ENCODE results near the gene DEDD2.

Gene DEDD2

DNA sequence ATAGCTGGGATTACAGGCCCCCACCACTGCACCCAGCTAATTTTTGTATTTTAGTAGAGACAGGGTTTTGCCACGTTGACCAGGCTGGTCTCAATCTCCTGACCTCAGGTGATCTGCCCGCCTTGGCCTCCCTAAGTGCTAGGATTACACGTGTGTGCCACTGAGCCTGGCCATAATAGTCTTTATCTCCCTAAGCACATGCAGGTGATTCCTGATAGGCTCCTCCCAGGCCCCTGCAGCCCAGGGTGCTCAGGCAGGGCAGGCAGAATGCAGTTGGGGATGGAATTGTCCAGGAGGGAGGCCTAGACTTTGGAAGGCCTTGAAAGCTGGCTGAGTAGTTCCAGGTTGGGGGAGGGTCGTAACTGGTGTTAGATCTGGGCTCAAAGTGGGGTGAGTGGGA lies 11.2 kb upstream of the DEDD2 start:
- no peak for DNase-seq (ENCODE audit: low spot score)

DNA sequence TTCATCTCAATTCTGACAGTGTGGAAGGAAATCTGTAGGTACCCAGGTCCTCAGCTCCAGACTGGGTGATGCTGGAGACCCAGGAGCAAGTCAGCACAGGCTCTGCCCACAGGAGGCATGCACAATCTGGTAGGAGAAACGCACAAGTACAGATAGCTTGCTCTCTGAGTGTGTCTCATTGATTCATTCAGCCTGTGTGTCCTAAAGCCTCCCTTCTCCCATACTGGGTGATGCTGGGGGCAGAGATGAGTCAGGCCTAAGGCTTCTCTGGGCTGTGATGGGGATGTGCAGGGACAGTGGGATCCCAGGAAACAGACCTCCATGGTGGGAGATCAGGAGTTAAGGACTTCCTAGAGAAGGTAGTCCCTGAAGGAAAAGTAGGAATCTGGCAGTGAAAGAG lies 9.4 kb upstream of the DEDD2 start:
- peak; percentile 42 for DNase-seq (ENCODE audit: low spot score)

DNA sequence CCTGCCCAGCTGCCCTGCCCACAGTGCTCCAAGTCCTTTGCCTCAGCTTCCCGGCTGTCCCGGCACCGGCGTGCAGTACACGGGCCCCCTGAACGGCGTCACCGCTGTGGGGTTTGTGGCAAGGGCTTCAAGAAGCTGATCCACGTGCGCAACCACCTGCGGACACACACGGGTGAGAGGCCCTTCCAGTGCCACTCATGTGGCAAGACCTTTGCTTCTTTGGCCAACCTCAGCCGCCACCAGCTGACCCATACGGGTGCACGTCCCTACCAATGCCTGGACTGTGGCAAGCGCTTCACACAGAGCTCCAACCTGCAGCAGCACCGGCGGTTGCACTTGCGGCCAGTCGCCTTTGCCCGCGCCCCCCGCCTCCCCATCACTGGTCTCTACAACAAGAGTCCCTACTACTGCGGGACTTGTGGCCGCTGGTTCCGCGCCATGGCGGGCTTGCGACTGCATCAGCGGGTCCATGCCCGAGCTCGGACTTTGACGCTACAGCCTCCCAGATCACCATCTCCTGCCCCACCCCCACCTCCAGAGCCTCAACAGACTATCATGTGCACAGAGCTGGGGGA lies 8.3 kb upstream of the DEDD2 start:
- no peak for DNase-seq (ENCODE audit: low spot score)

DNA sequence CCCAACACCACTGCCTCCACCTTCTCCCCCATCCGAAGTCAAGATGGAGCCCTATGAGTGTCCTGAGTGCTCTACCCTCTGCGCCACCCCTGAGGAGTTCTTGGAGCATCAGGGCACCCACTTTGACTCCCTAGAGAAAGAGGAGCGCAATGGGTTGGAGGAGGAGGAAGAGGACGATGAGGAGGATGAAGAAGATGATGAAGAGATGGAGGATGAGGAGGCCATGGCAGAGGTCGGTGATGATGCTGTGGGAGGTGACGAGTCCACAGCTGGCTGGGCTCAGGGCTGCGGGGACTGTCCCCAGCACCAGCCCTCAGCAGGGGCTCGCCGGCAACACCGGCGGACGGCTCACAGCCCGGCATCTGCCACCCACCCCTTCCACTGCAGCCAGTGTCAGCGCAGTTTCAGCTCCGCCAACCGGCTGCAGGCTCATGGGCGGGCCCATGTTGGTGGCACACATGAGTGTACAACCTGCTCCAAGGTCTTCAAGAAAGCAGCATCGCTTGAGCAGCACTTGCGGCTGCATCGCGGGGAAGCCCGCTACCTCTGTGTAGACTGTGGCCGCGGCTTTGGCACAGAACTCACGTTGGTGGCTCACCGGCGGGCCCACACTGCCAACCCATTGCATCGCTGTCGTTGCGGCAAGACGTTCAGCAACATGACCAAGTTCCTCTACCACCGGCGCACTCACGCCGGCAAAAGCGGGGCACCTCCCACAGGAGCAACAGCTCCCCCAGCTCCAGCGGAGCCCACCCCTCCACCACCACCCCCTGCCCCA lies 7.7 kb upstream of the DEDD2 start:
- no peak for DNase-seq (ENCODE audit: low spot score)

DNA sequence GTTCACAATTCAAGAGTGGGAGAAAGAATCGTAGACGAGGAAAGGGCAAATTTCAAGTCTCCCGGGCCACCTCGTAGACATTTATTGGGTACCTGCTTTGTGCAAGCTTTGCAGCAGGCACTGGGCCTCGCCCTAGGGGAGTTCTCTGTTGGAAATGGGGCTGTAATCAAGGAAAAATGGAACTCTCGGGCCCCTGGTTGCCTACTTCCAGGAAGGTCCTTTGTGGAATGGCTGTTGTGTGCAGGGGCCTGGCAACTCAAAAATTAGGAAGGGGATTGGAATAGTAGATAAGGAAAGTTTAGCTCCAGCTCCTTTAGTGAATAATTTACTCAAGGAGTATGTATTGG lies 3.2 kb upstream of the DEDD2 start:
- no peak for DNase-seq (ENCODE audit: low spot score)

DNA sequence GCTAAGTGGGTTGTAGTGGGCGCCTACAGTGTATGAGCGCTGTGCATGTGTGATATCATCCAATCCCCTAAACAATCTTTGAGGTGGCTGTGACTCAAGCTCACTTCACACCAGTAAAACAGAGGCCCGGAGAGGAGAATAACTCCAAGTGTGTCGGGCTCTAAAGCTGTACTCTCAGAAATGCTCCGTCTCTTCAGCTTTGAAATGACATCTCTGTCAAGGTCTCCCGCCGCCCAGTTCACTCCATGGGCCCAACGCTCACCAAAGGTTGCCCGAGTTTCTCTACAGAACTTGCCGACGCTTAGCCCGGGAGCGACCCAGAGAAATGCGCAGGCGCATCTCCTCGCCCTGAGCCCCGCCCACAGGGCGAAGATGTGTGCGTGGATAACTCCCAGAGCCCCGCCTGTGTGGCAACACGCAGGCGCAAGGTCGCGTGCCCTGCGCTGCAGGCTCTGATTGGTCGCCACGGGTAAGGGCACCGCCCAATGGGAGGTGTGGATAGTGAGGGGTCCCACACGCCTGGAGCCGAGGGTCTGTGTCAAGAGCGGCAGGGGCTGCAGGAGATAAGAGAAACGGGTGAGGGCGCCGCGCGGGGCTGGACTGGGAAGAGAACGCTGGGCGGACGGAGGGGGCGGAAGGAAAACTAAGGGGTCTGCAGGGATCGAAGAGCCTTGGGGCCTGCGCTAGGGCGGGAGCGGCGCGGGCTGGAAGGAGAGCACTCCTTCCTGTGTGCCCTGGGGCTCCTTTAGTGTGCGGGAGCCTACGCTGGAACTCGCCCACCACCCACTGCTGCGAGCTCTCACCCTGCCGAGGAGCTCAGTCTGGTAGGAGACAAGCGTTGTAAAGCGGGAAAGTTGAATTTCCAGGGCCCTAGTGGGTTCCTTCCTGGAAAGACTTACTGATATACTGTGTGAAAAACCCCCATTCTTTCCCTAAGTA lies 2.6 kb upstream of the DEDD2 start, which contains the start of gene ZNF526:
Gene ZNF526 (plus strand): TSS at position 501 of the 939 bp plus-strand sequence. CDS start 4,092 bp downstream, outside the sequence.
- peak; percentile 98 for DNase-seq (ENCODE audit: low spot score)

DNA sequence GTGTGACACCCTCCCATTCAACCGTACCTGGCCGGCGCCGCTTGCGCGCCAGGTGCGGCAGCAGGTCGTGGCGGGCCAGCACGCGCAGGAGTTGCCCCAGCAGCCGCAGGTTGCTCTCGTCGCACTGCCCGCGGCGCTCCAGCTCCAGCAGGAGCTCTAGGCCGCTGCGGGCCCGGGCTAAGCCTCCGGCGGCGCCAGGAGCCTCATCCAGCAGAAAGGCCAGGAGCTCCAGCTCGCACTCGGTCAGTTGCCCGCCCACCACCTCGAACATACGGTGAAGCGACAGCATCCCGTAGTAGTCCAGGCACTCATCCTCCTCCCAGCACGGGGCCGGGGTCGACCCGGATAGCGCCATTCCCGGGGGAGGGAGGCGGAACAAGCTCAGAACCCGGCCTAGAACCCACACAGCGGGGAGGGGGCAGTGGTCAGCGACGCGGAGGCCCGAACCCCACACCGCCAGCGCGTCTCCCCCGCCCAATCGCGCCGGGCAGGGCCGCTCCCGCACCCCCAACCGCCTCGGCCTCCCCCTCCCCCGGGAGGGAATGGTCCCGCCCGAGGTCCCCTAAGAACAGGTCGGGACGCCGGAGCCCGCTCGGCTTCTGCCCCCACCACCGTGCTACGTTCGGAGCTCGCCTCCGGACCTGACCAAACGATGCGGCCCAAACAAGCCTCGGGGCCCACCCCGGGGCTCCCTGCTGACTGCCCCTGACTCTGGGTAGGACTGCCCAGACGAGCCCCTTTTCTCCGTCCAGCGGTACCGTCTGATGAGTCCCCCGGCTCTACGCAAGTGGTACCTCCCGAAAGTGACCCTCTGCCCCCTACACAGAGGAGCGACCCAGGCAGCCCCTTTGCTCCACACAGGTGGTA lies 591 bp downstream of the DEDD2 start:
- peak; percentile 49 for DNase-seq (ENCODE audit: low spot score)

DNA sequence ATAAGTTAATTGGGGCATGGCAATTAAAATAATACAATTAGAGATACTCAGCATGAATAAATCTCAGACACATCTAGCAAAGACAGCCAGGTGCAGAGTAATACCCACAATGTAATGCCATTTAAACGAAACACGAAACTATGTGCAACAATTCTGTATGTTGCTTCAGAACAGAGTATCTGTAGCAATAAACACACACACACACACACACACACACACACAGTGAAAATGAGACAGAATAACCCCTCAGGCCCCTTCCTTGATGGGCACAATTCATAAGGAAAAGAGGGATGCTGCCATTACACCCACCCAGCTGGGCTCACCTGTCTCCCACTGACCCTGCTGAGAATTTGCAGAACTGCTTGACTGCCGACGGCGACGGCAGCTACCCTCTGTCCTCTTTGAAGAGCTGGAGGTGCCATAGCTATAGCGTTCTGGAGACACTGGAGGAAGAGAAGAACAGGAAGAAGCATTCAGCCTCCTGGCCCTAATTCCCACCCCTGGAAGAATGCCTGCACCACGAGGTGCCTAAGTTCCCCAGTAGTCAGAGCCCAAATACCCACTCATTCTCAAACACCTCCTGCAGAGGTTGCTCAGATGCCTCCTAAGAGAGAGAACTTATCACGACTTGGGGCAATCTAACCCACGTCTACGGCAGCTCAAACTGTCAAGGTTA lies 2.5 kb downstream of the DEDD2 start:
- no peak for DNase-seq (ENCODE audit: low spot score)

DNA sequence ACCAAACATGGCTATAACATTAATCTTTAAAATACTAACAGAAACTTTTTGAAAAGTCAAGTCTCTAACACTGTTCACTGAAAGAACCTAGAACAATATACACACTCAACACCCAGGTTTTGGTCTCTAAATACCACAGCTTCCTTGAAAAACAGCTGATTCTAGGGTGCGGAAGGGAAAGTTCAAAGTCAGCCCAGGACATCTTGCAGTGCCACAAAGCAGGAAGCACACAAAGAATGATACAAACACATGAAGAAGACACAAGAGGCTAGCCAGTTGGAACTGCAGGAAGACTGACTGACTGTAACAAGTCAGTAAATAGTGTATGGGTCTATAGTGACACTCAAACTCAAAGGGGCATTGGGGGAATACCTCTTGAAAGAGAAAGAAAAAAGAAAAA lies 4.6 kb downstream of the DEDD2 start:
- no peak for DNase-seq (ENCODE audit: low spot score)

DNA sequence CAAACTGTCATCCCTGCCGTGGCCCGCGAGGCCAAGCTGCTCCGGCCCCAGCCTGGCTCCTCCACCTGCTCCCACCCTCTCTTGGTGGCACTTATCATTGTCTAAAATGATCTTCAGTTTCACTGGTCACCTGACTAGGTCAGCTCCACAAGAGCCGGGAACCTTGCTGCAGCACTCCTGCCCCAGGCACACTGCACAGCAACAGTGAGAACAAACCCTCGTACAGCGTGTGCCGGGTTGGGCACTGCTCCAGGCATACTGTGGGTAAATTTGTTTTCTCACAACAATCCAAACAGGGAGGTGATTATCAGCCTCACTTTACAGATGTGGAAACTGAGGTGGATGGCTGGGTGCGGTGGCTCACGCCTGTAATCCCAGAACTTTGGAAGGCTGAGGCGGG lies 8.9 kb downstream of the DEDD2 start:
- DNase-seq (ENCODE audit: low spot score): no peak

DNA sequence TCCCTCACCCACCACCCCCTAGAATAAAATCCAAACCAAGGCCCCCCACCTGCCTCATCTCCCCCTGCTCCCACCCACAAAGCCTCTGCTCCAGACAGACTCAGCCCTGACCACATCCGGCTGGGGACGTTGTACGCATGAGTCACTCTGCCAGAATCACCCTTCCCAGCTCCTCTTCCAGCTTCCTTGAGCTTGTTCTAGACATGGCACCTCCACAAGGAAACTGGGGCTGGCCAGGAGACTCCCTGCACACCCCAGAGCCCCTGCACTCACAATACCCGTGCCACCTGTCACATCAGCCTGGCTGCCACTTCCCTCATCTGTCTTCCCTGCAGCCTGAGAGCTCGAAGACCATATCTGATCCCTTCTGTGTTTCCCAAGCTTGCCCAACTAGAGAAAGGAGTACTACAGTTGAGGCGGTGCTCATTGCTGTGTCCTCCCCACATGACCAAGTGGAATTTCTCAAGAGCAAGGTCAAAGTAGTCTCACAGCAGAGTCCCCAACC lies 9.7 kb downstream of the DEDD2 start:
- DNase-seq (ENCODE audit: low spot score): peak; percentile 71

DNA sequence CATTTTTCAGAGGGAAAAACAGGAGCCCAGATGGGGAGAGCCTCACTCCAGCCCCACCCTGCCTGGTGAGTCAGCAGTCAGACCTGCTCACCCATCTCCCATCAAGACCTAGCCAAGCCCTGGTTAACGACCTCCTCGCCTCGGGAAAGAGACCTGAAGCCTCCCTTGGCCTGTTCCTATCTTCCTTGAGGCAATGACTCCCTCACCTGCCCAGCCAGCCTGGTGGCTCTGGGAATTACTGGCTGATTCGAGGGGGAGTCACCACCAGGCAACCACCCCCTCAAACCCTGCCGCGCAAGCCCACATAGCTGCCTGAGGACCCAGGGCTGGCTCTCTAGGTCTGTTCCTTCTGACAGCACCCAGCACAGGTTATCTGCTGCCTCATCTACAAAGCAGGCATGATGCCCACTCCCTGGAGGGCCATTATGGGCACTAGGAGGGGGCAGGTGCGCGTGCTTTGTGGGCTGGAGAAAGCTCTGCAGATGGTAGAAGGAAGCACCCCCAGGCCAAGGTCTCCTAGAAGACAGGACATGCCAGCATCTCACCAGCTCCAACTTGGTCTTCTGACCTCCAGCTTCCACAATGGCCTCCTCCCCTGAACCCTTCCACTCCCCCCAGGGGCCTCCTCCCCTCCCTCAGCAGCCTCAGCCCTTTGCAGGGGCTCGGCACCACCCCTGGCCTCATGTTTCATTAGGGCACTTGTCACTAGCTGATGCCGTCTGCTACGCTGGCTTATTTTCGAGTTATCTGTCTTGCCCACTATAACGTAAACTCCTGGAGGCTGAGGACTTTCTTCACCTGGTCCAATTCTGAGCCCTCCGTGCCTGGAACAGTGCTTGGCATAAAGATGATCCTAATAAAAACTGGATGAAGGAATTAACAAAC lies 10.4 kb downstream of the DEDD2 start:
- DNase-seq (ENCODE audit: low spot score): no peak

DNA sequence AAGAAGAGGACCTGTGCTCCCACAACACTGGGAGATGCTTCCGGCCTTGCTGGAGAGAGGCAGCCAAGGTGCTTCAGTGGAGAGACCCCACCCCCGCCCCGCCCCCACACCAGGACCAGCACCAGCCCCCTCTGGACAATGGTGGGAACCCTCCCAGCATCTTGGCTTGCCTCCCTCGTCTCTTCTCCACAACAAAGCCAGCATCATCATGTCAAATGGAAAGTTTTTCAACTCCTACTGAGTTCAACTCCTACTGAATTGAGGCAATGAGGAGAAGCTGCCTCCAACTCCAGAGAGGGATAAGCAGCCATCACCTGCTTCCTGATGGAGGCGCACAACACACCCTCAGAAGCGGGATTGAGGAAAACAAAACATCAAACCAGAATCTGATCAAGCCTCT lies 12.8 kb downstream of the DEDD2 start:
- no peak for DNase-seq (ENCODE audit: low spot score)

DNA sequence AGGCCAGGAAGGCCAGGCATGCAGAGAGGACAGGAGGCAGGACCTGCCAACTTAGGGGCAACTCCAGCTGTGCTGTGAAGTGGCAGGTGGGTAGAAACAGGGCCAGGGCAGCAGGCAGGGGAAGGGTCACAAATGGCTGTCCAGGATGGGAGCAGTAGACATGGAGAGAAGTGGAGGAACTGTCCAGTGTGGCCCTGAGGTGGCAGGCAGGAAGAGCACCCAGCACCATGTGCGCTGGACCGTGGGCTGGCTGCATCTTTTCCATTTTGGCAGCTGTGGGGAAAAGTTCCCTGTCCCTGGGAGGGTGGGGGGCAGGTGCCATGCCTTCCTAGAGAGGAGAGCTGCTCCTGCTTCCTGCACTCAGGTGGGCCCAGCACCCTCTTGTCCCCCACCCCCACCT lies 13.8 kb downstream of the DEDD2 start:
- DNase-seq (ENCODE audit: low spot score): no peak

DNA sequence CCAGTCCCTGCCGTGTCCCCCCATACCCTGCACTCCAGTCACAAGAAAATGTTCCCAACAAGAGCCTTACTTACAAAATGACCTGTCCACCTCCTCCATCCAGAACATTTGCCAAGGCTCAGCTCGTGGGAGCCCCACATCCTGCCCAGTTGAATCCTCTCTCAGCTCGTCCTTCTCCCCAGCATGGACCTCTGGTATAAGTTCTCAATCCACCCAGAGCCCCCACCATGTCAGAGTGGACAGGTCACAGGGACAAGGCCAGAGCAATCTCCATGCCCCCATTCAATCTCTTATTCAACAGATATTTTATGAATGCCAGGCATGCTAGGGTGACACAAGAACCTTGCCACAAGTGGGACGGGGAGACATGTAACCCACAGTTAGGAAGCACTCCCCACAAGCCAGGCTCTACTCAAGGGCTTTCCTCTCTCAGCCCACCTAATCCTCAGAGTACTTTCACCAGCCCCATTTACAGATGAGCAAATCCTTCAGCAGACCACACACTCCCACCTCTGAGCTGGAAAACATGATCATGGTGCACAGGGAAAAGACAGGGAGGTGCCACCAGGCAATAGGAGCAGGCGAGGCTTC lies 15.1 kb downstream of the DEDD2 start:
- DNase-seq (ENCODE audit: low spot score): no peak

DNA sequence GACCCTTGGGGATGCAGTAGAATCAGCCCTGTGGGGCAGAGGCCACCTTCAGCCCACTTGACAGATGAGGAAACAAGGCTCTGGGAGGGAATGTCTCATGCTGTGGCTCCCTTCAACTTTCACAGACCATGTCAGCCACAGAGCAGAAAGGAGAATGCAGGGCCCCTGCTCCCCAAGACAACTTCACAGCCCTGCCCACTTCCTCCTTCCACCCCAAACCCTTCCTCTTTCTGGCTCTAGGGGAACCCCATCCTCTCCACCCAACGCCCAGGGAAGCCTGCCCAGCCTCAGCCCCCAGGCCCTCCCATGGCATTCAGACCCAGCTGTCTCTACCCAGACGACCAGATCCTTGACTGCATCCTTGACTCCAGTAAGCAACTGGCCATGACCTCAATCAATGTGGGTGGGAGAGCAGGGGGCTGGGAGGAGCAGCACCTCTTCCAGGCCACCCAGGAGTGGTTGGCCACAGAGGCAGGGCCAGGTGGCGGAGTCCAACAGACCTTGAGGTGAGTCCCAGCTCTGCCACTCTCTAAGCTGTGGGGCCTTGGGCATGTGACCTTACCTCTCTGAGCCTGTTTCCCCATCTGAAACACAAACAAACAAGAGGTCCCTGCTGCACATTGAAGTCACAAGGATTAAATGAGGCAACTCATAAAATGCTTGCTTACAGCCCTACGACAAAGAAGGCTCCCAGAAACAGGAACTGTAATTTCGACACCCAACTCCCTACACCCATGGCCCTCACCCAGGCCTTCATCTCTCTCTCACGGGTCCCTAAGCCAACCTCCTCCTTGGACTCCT lies 15.8 kb downstream of the DEDD2 start:
- DNase-seq (ENCODE audit: low spot score): no peak

DNA sequence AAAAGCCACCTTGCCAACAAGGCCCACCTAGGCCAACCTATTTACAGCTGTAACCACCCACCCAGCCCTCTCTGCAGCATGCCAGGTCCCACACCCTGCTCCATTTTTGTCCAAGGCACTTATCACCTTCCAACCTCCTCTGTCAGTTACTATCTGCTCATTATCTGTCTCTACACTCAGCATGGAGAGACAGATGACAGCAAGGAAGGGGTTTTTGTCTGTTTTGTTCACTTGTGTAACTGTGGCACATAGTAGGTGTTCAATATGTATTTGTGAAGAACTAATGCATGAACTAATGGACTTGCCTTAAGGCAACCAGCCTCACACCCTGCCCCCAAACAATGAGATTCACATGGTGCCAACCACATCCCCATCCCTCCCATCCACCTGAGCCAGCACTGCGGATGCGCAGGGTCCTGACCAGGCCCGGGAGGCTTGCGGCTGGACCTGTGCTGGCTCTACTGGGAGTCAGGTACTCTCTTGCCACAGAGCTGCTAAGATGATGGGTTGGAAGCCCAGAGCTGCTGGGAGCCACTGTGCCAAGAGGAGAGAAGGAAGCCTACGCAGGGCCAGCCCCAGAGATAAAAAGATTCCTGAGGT lies 17.3 kb downstream of the DEDD2 start:
- DNase-seq (ENCODE audit: low spot score): no peak

DNA sequence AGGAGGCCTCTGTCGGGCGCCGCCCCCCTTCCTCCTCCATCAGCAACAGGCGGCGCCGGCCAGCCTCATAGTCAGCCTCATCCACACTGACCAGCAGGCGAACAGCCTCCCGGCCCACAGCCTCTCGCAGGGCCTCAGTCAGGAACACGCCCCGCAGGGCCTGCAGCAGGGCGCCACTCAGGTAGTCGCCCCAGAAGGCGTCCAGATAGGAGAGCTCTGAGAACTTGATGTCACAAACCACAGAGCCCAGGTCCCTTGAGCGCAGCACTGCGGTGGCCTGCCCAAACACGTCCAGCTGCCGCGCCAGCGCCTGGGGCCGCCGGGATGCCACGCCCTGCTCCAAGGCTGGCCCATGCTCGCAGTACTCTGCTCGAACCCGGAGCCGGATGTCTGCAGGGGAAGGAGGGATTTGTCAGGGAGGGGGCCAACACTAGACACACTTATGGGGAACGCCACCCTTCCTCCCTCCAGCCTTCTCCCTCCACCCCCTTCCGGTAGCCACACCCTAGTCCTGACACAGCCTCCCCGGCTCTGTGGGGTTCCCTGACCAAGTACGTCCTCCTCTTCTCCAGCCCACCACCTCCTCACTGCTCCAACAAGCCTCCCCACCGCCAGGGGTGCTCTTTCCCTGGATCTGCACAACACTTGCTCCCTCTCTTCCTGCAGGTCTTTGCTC lies 17.9 kb downstream of the DEDD2 start:
- no peak for DNase-seq (ENCODE audit: low spot score)

All from RKO (cell line).